Measurements from ENCODE around the gene POLE. TPM values are rescaled to one million over a fixed set of nuclear protein-coding genes. Genes with fewer than 3 reads are reported as not detected.

POLE gene
- total RNA-seq, 1 experiment from 2014 or later, result 167 TPM

DNA sequence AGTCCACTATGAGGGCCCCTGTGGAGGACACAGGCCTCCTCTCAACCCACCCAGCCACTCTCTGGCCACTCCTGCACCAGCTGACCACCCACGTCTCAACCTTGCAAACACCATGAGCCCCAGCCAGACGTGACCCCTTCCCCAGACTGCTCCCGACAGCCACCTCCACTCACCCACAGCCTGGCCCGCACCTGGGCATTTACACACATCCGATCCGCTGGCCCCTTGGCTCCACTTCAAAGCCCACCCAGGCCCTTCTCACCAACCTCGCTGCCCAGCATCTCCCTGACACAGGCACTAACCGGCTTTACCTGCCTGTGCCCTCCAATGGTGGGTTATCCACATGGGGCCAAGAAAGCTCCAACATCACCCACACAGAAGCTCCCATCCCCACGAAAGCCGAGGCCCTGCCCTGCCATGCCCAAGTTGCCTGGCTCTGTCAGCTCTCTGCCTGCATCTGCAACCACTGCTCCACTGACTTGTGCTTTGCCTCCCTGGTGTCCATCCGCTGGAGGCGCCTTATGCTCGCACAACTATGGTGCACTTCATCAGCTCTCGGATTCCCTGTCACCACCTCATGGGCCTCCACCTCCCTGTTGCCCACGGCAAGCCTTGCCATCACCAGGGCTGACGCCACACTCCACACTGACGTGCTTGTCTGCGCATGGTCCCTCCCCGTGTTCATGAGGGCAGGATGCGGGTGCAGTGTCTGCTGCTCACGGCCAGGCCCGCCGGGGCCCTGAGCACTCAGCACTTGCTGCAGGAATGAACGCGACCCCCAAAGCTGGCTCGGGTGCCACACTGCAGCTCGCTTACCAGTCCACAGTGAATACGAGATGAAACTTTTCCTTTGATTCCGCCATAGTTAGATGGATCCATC lies 51.8 kb downstream of the POLE start:
- Histone ChIP-seq H3K27me3 (replicated peaks; ENCODE audit: control insufficient read depth, insufficient read depth, low read length) (no peaks in the 10 kb centered on the region), H3K4me1 (no peaks in the 10 kb centered on the region), H3K36me3 (ENCODE audit: control insufficient read depth, insufficient read depth, low read length) (peaks cover 9% of the 10 kb centered on the region), H3K4me3 (ENCODE audit: low read depth, low read length) (no peak overlapping the region), H3K9me3 (no peaks in the 10 kb centered on the region)
- Mint-ChIP-seq H3K27ac (ENCODE audit: unreplicated experiment) (peak overlapping the region; percentile 58), H3K36me3 (ENCODE audit: insufficient read depth, unreplicated experiment) (peaks cover 98% of the 10 kb centered on the region), H3K4me1 (ENCODE audit: low read depth, unreplicated experiment) (peaks cover 18% of the 10 kb centered on the region), H3K4me3 (ENCODE audit: unreplicated experiment) (no peak overlapping the region), H3K27me3 (ENCODE audit: insufficient read depth, unreplicated experiment) (no peaks in the 10 kb centered on the region), H3K9me3 (ENCODE audit: unreplicated experiment) (no peaks in the 10 kb centered on the region)
- CTCF ChIA-PET, result no interaction called here
- intact Hi-C loops (cut with micrococcal nuclease; ENCODE audit: unreplicated experiment), result no loop called here
- DNase-seq, result no peak
- TF ChIP-seq, protein P1, sequence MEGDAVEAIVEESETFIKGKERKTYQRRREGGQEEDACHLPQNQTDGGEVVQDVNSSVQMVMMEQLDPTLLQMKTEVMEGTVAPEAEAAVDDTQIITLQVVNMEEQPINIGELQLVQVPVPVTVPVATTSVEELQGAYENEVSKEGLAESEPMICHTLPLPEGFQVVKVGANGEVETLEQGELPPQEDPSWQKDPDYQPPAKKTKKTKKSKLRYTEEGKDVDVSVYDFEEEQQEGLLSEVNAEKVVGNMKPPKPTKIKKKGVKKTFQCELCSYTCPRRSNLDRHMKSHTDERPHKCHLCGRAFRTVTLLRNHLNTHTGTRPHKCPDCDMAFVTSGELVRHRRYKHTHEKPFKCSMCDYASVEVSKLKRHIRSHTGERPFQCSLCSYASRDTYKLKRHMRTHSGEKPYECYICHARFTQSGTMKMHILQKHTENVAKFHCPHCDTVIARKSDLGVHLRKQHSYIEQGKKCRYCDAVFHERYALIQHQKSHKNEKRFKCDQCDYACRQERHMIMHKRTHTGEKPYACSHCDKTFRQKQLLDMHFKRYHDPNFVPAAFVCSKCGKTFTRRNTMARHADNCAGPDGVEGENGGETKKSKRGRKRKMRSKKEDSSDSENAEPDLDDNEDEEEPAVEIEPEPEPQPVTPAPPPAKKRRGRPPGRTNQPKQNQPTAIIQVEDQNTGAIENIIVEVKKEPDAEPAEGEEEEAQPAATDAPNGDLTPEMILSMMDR (IDR thresholded peaks at IDR 0.05; ENCODE audit: insufficient read depth in 1 of 2, low read depth in 1 of 2, low read length in 1 of 2, severe bottlenecking in 1 of 2, unreplicated experiment in 1 of 2), result no peak
- no TSS peak for BruUV-seq (replicated peaks)
- POLR2A ChIA-PET, result no interaction called here

DNA sequence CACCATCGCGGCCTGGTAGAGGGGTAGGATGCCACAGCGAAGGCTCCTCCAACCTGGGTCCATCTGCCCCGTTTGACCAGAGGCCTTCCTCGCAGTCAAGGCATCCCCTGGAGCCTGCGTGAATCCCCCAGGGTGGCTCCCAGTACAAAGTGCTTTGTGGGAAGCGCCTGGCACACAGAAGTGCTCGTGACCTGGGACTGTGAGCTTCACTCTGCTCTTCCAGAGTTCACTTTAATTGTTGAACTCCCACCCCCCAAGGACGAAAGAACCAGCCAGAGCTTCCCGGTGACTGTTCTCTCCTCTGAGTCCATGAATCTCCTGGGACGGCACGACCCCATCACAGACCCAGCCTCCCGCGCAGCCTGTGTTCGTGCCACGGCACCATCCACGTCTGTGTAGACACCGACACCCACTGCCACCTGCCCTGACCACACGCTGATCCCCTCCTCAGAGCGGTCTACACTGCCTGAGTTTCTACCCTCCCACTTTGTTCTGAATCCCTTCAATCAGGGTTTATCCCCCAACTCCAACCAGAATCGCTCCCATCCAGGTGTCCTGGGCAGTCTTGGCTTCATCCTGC lies 52.6 kb downstream of the POLE start:
- Mint-ChIP-seq H3K9me3 (ENCODE audit: unreplicated experiment) (no peaks in the 10 kb centered on the region), H3K4me1 (ENCODE audit: low read depth, unreplicated experiment) (peaks cover 18% of the 10 kb centered on the region), H3K27ac (ENCODE audit: unreplicated experiment) (peak overlapping the region; percentile 58), H3K36me3 (ENCODE audit: insufficient read depth, unreplicated experiment) (peaks cover 99% of the 10 kb centered on the region), H3K4me3 (ENCODE audit: unreplicated experiment) (no peak overlapping the region), H3K27me3 (ENCODE audit: insufficient read depth, unreplicated experiment) (no peaks in the 10 kb centered on the region)
- Histone ChIP-seq H3K27me3 (replicated peaks; ENCODE audit: control insufficient read depth, insufficient read depth, low read length) (no peaks in the 10 kb centered on the region), H3K4me3 (ENCODE audit: low read depth, low read length) (no peak overlapping the region), H3K36me3 (ENCODE audit: control insufficient read depth, insufficient read depth, low read length) (peaks cover 9% of the 10 kb centered on the region), H3K4me1 (no peaks in the 10 kb centered on the region), H3K9me3 (no peaks in the 10 kb centered on the region)
- ChIA-PET CTCF (no interaction called here), POLR2A (no interaction called here)
- BruUV-seq (replicated peaks), result no TSS peak
- TF ChIP-seq, protein P1 (IDR thresholded peaks at IDR 0.05; ENCODE audit: insufficient read depth in 1 of 2, low read depth in 1 of 2, low read length in 1 of 2, severe bottlenecking in 1 of 2, unreplicated experiment in 1 of 2), result no peak
- DNase-seq, result no peak
- intact Hi-C loops (cut with micrococcal nuclease; ENCODE audit: unreplicated experiment), result no loop called here

DNA sequence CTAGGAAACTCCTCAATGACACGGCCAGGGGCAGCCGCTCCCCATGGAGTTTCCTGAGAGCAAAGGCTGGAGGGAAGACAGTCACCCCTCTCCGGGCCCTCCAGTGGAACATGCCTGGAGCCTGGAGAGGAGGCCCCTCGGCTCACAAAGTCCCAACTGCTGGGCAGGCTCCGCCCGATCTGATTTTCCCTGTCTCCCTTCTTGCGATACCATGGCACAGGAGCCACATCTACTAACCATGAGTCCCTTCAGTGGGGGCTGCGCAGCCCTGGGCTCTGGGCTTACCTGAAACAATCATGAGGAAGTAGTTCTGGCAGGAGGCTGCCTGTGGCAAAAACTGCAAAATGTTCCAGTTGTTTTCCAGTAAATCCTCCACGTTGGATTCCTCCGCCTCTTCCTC lies 53.2 kb downstream of the POLE start:
- TF ChIP-seq, protein P1 (IDR thresholded peaks at IDR 0.05; ENCODE audit: insufficient read depth in 1 of 2, low read depth in 1 of 2, low read length in 1 of 2, severe bottlenecking in 1 of 2, unreplicated experiment in 1 of 2), result no peak
- Mint-ChIP-seq H3K4me3 (ENCODE audit: unreplicated experiment) (no peak overlapping the region), H3K27me3 (ENCODE audit: insufficient read depth, unreplicated experiment) (no peaks in the 10 kb centered on the region), H3K36me3 (ENCODE audit: insufficient read depth, unreplicated experiment) (peaks cover 99% of the 10 kb centered on the region), H3K27ac (ENCODE audit: unreplicated experiment) (no peak overlapping the region), H3K4me1 (ENCODE audit: low read depth, unreplicated experiment) (peaks cover 18% of the 10 kb centered on the region), H3K9me3 (ENCODE audit: unreplicated experiment) (no peaks in the 10 kb centered on the region)
- POLR2A ChIA-PET, result no interaction called here
- H3K36me3 ChIP-seq (ENCODE audit: control insufficient read depth, insufficient read depth, low read length), result peaks cover 10% of the 10 kb centered on the region
- no peaks in the 10 kb centered on the region for H3K27me3 ChIP-seq (replicated peaks; ENCODE audit: control insufficient read depth, insufficient read depth, low read length)
- CTCF ChIA-PET, result no interaction called here
- no TSS peak for BruUV-seq (replicated peaks)
- intact Hi-C loops (cut with micrococcal nuclease; ENCODE audit: unreplicated experiment), result no loop called here
- DNase-seq, result no peak
- H3K4me1 ChIP-seq, result no peaks in the 10 kb centered on the region
- H3K4me3 ChIP-seq (ENCODE audit: low read depth, low read length), result no peak overlapping the region
- H3K9me3 ChIP-seq, result no peaks in the 10 kb centered on the region

Data from Caco-2 (cell line).